H1 (cell line): ENCODE results near the gene DNAAF6. TPM values are rescaled to one million over a fixed set of nuclear protein-coding genes. Genes with fewer than 3 reads are reported as not detected.
"Not testable (repeated sequence)": the region's sequence is repeated elsewhere in the genome, so short reads cannot be mapped to it uniquely, and the experiment has no call there.

Experiments used
- CTCF ChIA-PET: fragments of 300-600 bp; sonication (Branson Sonifier 250); formaldehyde crosslinking; loops from one replicate; lab custom pipeline; 2021; ENCODE audit not compliant: partially characterized antibody; lab: Charles Lee
- POLR2A ChIA-PET: fragments of 300-600 bp; sonication (Branson Sonifier 250); formaldehyde crosslinking; loops from one replicate; lab custom pipeline; 2021; ENCODE audit warnings: inconsistent platforms; ENCODE audit not compliant: partially characterized antibody; lab: Charles Lee
- DNase-seq, 2 experiments: peaks; one replicate each; pipeline versions ENCODE4 v3.0.0 to v3.0.0-alpha.2; 2010 to 2022; ENCODE audit warnings: low spot score in 2 of 2, low read depth in 1 of 2, mixed read lengths in 1 of 2
- FAIRE-seq: peaks from 2 replicates; lab custom pipeline; 2011; peaks lifted over from hg19 to GRCh38; lab: Jason Lieb, UNC
- H2AFZ ChIP-seq: 2 replicates; pipeline ENCODE4 v1.8.1; 2012; ENCODE audit warnings: low read length, inconsistent platforms
- H2AK5ac ChIP-seq: 2 replicates; pipeline ENCODE4 v1.6.1; 2013; ENCODE audit warnings: low read depth, low read length
- H2BK120ac ChIP-seq: replicated peaks from 2 replicates; pipeline ENCODE3; 2013; ENCODE audit warnings: low read depth, low read length, inconsistent platforms
- H2BK12ac ChIP-seq: 2 replicates; pipeline ENCODE4 v1.6.1; 2013; ENCODE audit warnings: low read depth, low read length
- H2BK15ac ChIP-seq: 2 replicates; pipeline ENCODE4 v1.6.1; 2013; ENCODE audit warnings: low read length
- H2BK20ac ChIP-seq: 2 replicates; pipeline ENCODE4 v1.6.1; 2013; ENCODE audit warnings: low read length
- H2BK5ac ChIP-seq: 2 replicates; pipeline ENCODE4 v1.6.1; 2013; ENCODE audit warnings: low read depth, low read length
- H3K14ac ChIP-seq: 2 replicates; pipeline ENCODE4 v1.6.1; 2013; ENCODE audit warnings: inconsistent platforms; ENCODE audit not compliant: insufficient read length
- H3K18ac ChIP-seq: 2 replicates; pipeline ENCODE4 v1.6.1; 2013; ENCODE audit warnings: low read length; ENCODE audit errors: extremely low read depth
- H3K23ac ChIP-seq: 2 replicates; pipeline ENCODE4 v1.6.1; 2013; ENCODE audit warnings: inconsistent platforms; ENCODE audit not compliant: insufficient read length
- H3K23me2 ChIP-seq: 2 replicates; pipeline ENCODE4 v1.6.1; 2013; ENCODE audit warnings: low read depth, low read length
- H3K27ac ChIP-seq: 2 replicates; pipeline ENCODE4 v1.6.1; 2011; ENCODE audit warnings: low read depth, low read length, inconsistent platforms
- H3K27me3 ChIP-seq, 4 experiments: replicated peaks in 1 of 4; 1 replicate in 1 of 4; 2 replicates in 3 of 4; pipeline versions ENCODE4 v1.6.1 to v1.8.1; 2011 to 2013; ENCODE audit warnings: low read length in 3 of 4, mild to moderate bottlenecking in 3 of 4, inconsistent platforms in 2 of 4, mixed read lengths in 2 of 4, moderate library complexity in 1 of 4; ENCODE audit not compliant: control insufficient read depth in 3 of 4, insufficient read depth in 3 of 4; ENCODE audit errors: extremely low read depth in 1 of 4
- H3K36me3 ChIP-seq, 4 experiments: 2 replicates each; pipeline versions ENCODE4 v1.6.1 to v1.8.1; 2011 to 2013; ENCODE audit warnings: mild to moderate bottlenecking in 4 of 4, low read length in 3 of 4, moderate library complexity in 2 of 4, control low read depth in 1 of 4, inconsistent platforms in 1 of 4; ENCODE audit not compliant: insufficient read depth in 4 of 4, control insufficient read depth in 2 of 4
- H3K4ac ChIP-seq: replicated peaks from 2 replicates; pipeline ENCODE3; 2013; ENCODE audit warnings: low read length, low read depth, mixed read lengths, inconsistent platforms; ENCODE audit not compliant: insufficient read length
- H3K4me1 ChIP-seq, 4 experiments: replicated peaks in 1 of 4; 1 replicate in 1 of 4; 2 replicates in 3 of 4; pipeline versions ENCODE4 v1.6.1 to v1.8.1; 2011 to 2013; ENCODE audit warnings: low read length in 3 of 4, inconsistent platforms in 2 of 4, mixed read lengths in 1 of 4; ENCODE audit not compliant: insufficient read depth in 4 of 4, control insufficient read depth in 3 of 4
- H3K4me2 ChIP-seq, 2 experiments: 2 replicates each; pipeline versions ENCODE4 v1.6.1 to v1.8.1; 2011 to 2013; ENCODE audit warnings: low read depth in 2 of 2, low read length in 2 of 2, control low read depth in 1 of 2, inconsistent platforms in 1 of 2, mild to moderate bottlenecking in 1 of 2; ENCODE audit not compliant: insufficient read depth in 1 of 2
- H3K4me3 ChIP-seq, 4 experiments: fragments of 200-600, 300-600 bp in 1 of 4; sonication (generic), shearing (Covaris generic), sonication (Bioruptor Twin) in 1 of 4; 2 replicates each; pipeline versions ENCODE4 v1.5.1 to v1.8.1; 2011 to 2016; ENCODE audit warnings: low read length in 4 of 4, low read depth in 3 of 4, control low read depth in 2 of 4, inconsistent platforms in 2 of 4, mild to moderate bottlenecking in 2 of 4, mixed read lengths in 1 of 4, moderate library complexity in 1 of 4; ENCODE audit not compliant: insufficient read depth in 2 of 4; ENCODE audit errors: extremely low read depth in 1 of 4
- H3K56ac ChIP-seq: replicated peaks from 2 replicates; pipeline ENCODE3; 2013; ENCODE audit warnings: low read depth, mild to moderate bottlenecking, mixed read lengths, low read length, inconsistent platforms; ENCODE audit not compliant: insufficient read length
- H3K79me1 ChIP-seq: 2 replicates; pipeline ENCODE4 v1.6.1; 2013; ENCODE audit warnings: low read depth, low read length, control low read depth
- H3K79me2 ChIP-seq, 2 experiments: 2 replicates each; pipeline versions ENCODE4 v1.6.1 to v1.8.1; 2012 to 2013; ENCODE audit warnings: low read length in 2 of 2, mild to moderate bottlenecking in 2 of 2, inconsistent platforms in 1 of 2; ENCODE audit not compliant: insufficient read depth in 2 of 2, control insufficient read depth in 1 of 2
- H3K9ac ChIP-seq, 4 experiments: replicated peaks in 1 of 4; 1 replicate in 1 of 4; 2 replicates in 3 of 4; pipeline versions ENCODE4 v1.6.1 to v1.8.1; 2011 to 2013; ENCODE audit warnings: low read depth in 3 of 4, low read length in 3 of 4, control low read depth in 2 of 4, mild to moderate bottlenecking in 2 of 4, moderate library complexity in 2 of 4, inconsistent platforms in 1 of 4; ENCODE audit errors: extremely low read depth in 1 of 4
- H3K9me3 ChIP-seq, 2 experiments: 2 replicates each; pipeline versions ENCODE4 v1.6.1 to v1.8.1; 2012 to 2013; ENCODE audit warnings: mild to moderate bottlenecking in 2 of 2, moderate library complexity in 2 of 2, control low read depth in 1 of 2, inconsistent platforms in 1 of 2, low read depth in 1 of 2, low read length in 1 of 2, mixed read lengths in 1 of 2; ENCODE audit not compliant: insufficient read depth in 2 of 2
- H4K20me1 ChIP-seq, 2 experiments: replicated peaks in 1 of 2; 2 replicates each; pipeline versions ENCODE3 to v1.8.1; 2011 to 2013; ENCODE audit warnings: inconsistent platforms in 2 of 2, low read length in 2 of 2, mild to moderate bottlenecking in 1 of 2; ENCODE audit not compliant: insufficient read depth in 2 of 2, control insufficient read depth in 1 of 2
- H4K5ac ChIP-seq: 2 replicates; pipeline ENCODE4 v1.6.1; 2013; ENCODE audit warnings: low read length, low read depth, mixed read lengths, inconsistent platforms; ENCODE audit not compliant: insufficient read length
- H4K8ac ChIP-seq: 2 replicates; pipeline ENCODE4 v1.8.0; 2013; ENCODE audit warnings: mild to moderate bottlenecking, moderate library complexity, low read length, inconsistent platforms; ENCODE audit not compliant: insufficient read depth; ENCODE audit errors: extremely low read depth
- H4K91ac ChIP-seq: replicated peaks from 2 replicates; pipeline ENCODE3; 2013; ENCODE audit warnings: low read length, mixed read lengths, inconsistent platforms; ENCODE audit not compliant: insufficient read length
- WGBS, 2 experiments: shearing (Covaris generic) in 1 of 2; methylation state at CpG; one replicate each; pipeline versions ENCODE4 v1.1.6 to v1.1.7; 2013 to 2015; ENCODE audit warnings: low lambda C conversion rate in 2 of 2, mixed read lengths in 2 of 2, inconsistent platforms in 1 of 2, low coverage in 1 of 2, missing lambda C conversion rate in 1 of 2; ENCODE audit not compliant: insufficient replicate concordance in 2 of 2, insufficient coverage in 1 of 2, insufficient read length in 1 of 2; ENCODE audit errors: extremely low coverage in 1 of 2, missing lambda C conversion rate in 1 of 2; 5-methylcytosine and 5-hydroxymethylcytosine counted together
- polyA plus RNA-seq, 7 experiments: library from polyadenylated mRNA; depleted of rRNA in 3 of 7; stranded (reverse) in 5 of 7; unstranded in 2 of 7; fragments of >200 nt in 5 of 7; fragments of 200-250 nt in 2 of 7; gene quantifications; 1 replicate in 5 of 7; 2 replicates in 1 of 7; 4 replicates in 1 of 7; pipeline versions ENCODE4 v1.2.1 to v1.2.3, GENCODE V29; 2011 to 2013; ENCODE audit warnings: missing spikeins in 2 of 7, mixed read lengths in 2 of 7
- total RNA-seq: library from RNA; stranded (reverse); fragmentation: NEBNext Ultra II Directional; extraction: Animal tissue kit (Norgen Biotek cat#: 25700); gene quantifications from 2 replicates; pipeline ENCODE4 v1.2.1, GENCODE V29; 2021

Gene DNAAF6
- total and polyA plus RNA-seq, 2 of the 8 experiments (the other 6 are each of a cell fraction or from before 2014, with no cell fraction given): not detected

DNA sequence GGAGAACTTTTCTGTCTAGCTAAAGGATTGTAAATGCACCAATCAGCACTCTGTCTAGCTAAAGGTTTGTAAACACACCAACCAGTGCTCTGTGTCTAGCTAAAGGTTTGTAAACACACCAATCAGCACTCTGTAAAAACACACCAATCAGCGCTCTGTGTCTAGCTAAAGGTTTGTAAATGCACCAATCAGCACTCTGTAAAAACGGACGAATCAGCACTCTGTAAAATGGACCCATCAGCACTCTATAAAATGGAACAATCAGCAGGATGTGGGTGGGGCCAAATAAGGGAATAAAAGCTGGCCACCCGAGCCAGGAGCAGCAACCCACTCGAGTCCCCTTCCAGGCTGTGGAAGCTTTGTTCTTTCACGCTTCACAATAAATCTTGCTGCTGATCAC, 8.3 kb upstream of the DNAAF6 start:
- H4K20me1 ChIP-seq, H2BK15ac ChIP-seq, H4K5ac ChIP-seq, H3K4me3 ChIP-seq, H3K23me2 ChIP-seq, H3K14ac ChIP-seq, H3K9ac ChIP-seq, H3K4me1 ChIP-seq, H2BK20ac ChIP-seq, H4K8ac ChIP-seq, POLR2A ChIA-PET, DNase-seq, H3K79me2 ChIP-seq, H3K56ac ChIP-seq, H2AK5ac ChIP-seq, H2AFZ ChIP-seq, H3K23ac ChIP-seq, H3K79me1 ChIP-seq, H3K9me3 ChIP-seq, H3K18ac ChIP-seq, H3K27me3 ChIP-seq, H3K4me2 ChIP-seq, FAIRE-seq, H3K36me3 ChIP-seq, H2BK5ac ChIP-seq, H2BK120ac ChIP-seq, H4K91ac ChIP-seq, H3K27ac ChIP-seq, H3K4ac ChIP-seq, H2BK12ac ChIP-seq: not testable (repeated sequence)
- CTCF ChIA-PET: interaction anchor here (0.8 kb wide), 1 partner anchor 141 kb away, joined by 3 read pairs; no protein-coding TSS in a partner anchor
- WGBS, 2 experiments: 91% methylated on average over 5 of the region's 6 CpGs; no CpG with 5 or more reads in 1 of the 2 experiments
